NOMO-1 (cell line): ENCODE data around the gene MPPED2.
"Not testable (repeated sequence)": the region's sequence is repeated elsewhere in the genome, so short reads cannot be mapped to it uniquely, and the experiment has no call there.

ENCODE experiments used
- DNase-seq, 2 experiments: peaks; one replicate each; lab custom pipeline; 2025; ENCODE audit not compliant: unreplicated experiment in 2 of 2; lab: John Stamatoyannopoulos, UW

Gene MPPED2

GRCh38 chr11:30579415-30580175 is 6.6 kb downstream of the MPPED2 start:
- DNase-seq = no peak

DNA sequence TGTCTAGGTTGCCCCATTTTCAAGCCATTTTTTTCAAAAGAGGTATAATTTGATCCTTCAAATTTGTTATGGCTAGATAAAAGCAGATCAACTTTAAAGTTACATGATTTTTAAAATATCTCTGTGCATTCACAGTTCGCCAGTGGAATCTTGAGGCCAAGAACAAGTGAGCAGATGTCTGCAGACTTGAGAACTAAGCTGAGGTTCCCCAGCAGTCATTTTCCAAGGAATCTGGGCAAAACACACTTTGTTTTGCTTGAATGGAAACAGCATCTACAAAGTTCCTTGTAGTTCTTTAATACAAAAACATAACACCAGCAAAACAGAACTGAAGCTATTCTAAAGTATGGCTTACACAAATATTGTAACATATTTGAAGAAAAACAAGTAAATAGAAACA is 7.7 kb downstream of the MPPED2 start:
- no peak for DNase-seq

DNA sequence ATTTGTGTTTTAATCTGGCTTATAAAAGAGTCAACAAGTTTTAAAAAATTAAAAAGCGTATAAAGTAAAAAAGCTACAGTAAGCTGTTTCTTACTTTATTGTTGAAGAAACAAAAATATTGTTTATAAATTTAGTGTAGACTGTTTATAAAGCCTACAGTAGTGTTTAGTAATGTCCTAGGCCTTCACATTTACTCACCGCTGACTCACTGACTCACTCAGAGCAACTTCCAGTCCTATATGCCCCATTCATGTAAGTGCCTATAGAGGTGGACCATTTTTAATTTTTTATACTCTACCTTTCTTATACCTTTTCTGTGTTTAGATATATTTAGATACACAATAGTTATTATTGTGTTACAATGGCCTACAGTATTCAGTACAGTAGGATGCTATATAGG is 12.2 kb downstream of the MPPED2 start:
- no peak for DNase-seq

- no peak for DNase-seq
These were observed 17.2 kb downstream of the MPPED2 start for GRCh38 chr11:30568931-30569330.

- DNase-seq = no peak
These were observed 18.5 kb downstream of the MPPED2 start for GRCh38 chr11:30567644-30568043.

GRCh38 chr11:30567120-30567519 is 19.0 kb downstream of the MPPED2 start:
- DNase-seq = no peak

GRCh38 chr11:30566482-30566881 is 19.7 kb downstream of the MPPED2 start:
- no peak for DNase-seq

- no peak for DNase-seq
These were observed 21.1 kb downstream of the MPPED2 start for GRCh38 chr11:30565027-30565426.

DNA sequence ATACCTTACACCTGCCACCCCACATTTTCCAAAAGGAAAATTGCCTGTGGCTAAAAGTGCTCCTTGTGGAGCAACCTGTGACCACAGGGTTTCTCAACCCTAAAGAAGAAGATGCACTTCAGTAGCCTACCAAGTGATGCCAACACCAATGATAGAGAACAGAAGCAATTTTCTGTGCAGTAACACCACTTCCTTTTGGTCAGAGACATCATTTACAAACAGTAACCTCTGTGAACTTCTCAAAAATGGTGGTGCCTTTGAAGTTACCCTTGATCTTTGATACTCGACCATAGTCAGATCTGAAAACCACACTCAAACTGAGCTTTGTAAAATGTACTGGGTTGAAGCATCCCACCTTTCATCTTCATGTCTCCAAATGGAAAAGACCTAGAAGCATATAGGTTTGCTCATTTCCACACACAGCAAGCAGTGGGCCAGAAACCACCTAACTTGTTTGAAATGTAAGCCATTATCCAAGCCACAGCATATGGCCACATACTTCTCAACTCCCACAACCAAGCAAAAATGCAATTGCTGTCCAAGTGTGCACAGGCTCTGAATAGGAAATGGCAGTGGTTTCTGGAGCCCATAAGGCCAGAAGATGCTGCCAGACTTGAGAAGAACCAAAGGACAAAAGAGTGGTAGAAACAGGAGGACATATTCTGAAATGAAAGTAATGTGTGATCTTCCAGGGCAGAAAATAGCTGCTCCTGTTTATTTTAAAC is 24.3 kb downstream of the MPPED2 start:
- DNase-seq = no peak

DNA sequence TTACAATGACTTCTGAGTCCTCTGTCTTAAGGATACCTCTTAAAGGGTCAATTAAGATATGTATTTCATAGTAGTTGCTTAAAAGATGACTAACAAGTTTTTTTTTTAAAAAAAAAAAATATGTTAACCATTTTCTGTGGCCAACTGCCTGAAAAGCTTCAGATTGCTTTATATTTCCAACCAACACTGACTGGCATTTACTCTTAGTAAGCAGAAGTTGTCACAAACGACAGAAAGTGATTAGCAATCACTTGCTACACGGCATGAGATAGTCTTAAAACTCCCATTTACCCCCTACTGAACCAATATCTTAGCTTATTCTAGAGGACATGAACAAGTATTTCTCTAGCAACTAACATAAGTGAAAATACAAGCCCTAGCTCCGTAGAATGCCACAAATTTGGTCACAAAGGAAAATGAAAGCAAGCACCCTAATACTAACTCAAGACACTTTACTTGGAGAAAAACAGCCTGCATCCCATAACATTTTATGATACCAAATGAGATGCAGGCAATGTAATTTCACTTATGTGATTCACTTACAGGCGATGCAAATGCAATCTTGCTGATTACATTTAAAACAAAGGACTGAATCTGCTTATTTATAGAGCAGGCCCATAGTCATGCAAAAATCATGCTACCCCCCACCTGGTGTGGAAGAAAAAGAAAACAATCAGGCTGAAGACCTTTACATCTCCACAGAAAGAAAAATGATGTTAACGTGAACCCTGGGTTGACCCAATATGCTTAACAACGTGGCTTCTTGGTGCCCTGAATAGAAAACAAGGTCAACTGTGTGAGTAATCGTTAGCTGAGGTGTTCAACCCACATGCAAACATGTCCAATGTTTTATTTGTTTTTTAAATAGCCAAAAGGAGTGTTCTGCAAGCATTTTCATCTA is 25.7 kb downstream of the MPPED2 start:
- no peak for DNase-seq

DNA sequence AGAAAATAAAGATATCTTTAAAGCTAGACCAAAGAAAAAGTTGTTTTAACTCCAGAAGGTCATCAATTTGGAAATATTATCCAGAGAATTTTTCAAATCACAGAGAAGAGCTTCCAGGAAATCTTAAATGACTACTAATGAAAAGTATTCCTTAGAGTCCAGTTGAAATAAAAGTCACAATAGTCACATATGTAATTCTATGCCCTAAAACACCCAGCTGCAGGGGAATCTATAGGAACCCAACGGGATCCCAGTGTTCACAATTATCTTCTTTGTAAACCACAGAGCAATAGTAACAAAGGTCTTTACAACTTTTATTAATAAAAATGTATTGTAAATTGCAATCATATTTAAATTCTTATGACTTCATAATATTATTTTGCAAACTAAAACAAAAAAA is 27.1 kb downstream of the MPPED2 start:
- DNase-seq = no peak

DNA sequence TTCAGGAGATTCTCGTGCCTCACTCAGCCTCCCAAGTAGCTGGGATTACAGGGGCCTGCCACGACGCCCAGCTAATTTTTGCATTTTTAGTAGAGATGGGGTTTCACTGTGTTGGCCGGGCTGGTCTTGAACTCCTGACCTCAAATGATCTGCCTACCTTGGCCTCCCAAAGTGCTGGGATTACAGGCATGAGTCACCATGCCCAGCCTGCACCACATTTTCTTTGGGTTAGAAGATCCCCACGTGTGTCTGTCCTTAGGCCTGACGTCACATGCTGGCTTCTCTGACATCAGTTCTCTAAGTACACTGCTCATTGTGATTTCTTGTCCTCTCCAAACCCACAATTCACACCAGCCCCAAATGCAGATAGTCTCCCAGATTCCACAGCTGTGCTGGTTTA is 31.6 kb downstream of the MPPED2 start:
- not testable (repeated sequence) for DNase-seq

GRCh38 chr11:30553521-30554110 is 32.5 kb downstream of the MPPED2 start:
- DNase-seq = no peak

- no peak for DNase-seq
These were observed 33.3 kb downstream of the MPPED2 start for GRCh38 chr11:30552839-30553238.

GRCh38 chr11:30550022-30550542 is 36.1 kb downstream of the MPPED2 start:
- no peak for DNase-seq

DNA sequence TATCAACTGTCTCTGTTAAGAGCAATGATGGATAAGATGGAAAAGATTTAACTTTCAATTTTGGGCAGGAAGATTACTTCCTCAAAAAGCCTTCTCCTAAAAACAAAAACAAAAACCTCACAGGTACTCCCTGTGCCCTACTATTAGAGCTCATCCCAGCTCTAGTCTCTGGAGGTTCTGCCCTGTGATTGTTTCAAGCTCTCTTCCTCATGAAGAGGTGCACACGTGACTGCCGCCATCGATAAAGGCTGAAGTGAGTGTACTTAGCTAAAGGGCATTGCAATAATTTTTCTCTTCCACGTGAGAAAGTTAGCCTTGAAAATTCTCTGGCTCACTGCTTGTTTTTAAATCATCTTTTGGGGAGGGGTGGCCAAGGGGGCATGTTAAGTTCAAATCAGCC is 36.6 kb downstream of the MPPED2 start:
- DNase-seq = no peak

DNA sequence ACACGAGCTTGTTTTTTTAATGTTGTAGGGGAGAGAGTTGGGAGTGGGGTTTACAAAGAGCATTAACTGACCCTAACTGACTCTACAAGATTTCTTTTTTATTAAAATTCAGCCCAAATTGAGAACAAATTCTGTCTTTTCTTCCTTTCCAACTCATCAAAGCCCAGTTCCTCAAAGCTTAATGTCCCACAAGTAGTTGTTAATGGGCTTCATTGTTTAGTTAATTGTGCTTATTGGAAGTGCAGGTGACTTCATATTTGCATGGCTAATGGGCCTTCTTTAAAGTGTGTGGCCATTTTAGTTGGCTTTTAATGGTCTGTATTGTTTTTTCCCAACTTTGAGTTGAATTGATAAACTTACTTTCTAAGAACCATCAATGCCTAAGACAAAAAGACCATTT is 39.8 kb downstream of the MPPED2 start:
- DNase-seq = no peak

DNA sequence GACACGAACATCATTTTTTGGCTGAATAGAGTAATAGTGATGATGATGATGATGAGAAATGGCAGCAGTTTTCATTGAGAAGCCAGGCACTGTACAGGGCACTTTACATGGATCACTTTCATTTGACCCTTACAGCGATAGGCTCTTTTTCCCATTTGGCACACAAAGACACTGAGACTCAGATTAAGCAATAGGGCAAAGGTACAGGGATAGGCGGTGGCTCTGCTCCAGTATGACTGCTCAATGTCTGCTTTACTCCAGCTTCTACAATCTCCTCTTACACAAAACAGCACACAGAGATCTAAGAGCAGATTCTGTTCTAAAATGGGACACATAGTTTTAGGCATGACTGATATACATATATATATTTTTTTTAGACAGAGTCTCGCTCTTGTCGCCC is 40.6 kb downstream of the MPPED2 start:
- DNase-seq = no peak

DNA sequence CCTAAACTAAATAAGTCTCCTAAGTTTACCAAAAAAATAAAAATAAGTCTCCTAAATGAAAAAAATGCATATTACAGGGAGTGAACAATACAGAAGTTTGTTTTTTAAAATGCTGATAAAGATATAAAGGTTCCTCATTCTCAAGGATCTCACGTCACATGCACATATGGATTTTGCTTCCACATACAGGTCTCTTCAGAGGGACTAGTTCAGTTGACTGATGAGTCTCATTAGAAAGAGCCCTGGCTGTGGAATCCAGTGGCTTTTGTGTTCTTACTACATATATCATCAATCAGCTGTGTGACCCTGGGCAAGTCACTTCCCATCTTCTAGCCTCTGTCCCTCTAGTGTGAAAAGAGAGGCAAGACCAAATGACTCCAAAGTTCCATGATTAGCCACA is 43.1 kb downstream of the MPPED2 start:
- no peak for DNase-seq

- no peak for DNase-seq
These were observed 45.4 kb downstream of the MPPED2 start for GRCh38 chr11:30540781-30541180.

DNA sequence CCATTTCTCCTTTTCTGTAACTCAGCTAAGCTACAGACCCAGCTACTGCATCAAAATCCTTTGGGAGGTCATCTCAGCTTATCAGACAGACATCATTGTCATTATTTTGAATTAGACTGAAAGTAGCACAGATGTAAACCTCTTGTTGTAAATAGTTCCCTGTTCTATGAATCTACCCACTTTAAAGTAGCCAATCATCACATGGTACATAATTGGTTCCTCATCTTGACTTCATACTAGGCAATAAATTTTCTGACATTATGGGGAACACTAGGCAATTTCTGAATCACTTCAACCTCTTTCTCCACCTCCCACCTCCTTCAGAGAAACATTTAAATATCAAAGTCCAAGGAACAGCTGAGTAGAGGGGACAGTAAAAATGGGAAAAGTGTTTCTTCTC is 47.9 kb downstream of the MPPED2 start:
- DNase-seq = peak in 1 of 2 experiments; percentile 50
